ENCODE results near the gene JMY.

- TF ChIP-seq EZH2 (optimal IDR thresholded peaks at IDR 0.05; ENCODE audit: low read depth, low read length) (no peak), CTCF (IDR thresholded peaks at IDR 0.05; ENCODE audit: low read length) (no peak)
Measured at GRCh38 chr5:79256563-79256962, 20.6 kb downstream of the JMY start.

Data from MM.1S (cell line).